Measurements from ENCODE around the gene IQGAP1.

IQGAP1 gene

GRCh38 chr15:90449206-90449735 is 61.2 kb downstream of the IQGAP1 start:
- no peak for DNase-seq

- DNase-seq = no peak
These were observed 63.2 kb downstream of the IQGAP1 start for GRCh38 chr15:90451053-90451850.

GRCh38 chr15:90456236-90456635 is 68.2 kb downstream of the IQGAP1 start:
- DNase-seq = no peak

GRCh38 chr15:90458061-90458460 is 70.0 kb downstream of the IQGAP1 start:
- no peak for DNase-seq

DNA sequence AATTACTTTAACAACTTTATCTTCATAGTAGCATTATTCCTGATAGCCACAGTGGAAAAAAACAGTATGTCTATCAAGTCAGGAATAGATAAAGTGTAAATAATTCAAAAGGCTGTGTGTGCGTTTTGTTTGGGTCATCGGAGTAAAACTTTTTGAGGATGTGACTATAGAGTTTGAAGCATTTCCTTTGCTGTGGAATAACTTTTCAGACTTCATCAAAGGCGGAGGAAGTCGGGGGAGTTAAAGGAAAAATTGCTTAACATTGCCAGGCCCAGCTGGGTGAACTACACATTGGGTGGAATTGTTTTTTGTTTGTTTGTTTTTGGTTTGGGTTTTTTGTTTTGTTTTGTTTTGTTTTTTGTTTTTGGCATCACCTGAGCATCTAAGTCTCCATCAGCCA is 71.3 kb downstream of the IQGAP1 start:
- no peak for DNase-seq

- no peak for DNase-seq
These were observed 72.2 kb downstream of the IQGAP1 start for GRCh38 chr15:90460142-90460824.

- no peak for DNase-seq
These were observed 75.3 kb downstream of the IQGAP1 start for GRCh38 chr15:90463381-90463780.

GRCh38 chr15:90465140-90465929 is 77.3 kb downstream of the IQGAP1 start:
- DNase-seq = no peak

DNA sequence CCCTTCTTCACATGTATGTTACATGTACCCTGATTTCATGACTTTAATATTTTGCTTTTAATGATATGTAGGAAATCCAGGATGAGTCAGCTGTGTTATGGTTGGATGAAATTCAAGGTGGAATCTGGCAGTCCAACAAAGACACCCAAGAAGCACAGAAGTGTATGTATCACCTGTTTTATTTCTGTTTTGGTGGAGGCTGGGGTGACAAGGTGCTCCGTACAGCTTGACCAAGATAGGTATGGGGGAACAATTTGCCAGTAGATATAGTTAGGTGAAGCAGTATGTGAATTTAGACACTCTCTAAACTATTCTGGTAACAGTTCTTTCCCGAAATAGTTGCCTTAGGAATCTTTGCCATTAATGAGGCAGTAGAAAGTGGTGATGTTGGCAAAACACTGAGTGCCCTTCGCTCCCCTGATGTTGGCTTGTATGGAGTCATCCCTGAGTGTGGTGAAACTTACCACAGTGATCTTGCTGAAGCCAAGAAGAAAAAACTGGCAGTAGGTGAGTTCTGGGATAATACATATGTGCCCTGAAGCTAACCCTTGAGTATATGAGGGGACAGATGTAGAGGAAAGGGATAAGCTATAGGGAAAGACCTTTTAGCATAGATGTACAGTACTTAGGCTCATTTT is 78.0 kb downstream of the IQGAP1 start:
- no peak for DNase-seq

DNA sequence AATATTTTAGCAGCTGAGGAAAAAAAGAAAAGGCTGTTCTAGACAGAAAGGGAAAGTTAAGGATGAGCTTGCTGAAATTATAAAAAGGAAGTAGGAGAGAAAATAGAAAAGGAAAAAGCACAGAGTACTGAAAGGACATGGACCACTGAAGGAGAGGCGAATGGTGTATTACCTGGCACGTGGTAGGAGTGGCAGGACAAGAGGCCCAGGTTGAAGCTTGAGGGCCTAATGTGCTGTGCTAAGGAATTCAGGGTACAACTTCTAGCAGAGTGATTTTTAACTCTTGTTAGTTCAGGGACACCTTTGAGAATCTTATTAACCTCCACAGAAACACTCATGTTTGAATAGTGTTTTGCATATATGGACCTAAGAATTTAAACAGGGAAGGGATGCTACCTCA is 81.7 kb downstream of the IQGAP1 start:
- DNase-seq = no peak

DNA sequence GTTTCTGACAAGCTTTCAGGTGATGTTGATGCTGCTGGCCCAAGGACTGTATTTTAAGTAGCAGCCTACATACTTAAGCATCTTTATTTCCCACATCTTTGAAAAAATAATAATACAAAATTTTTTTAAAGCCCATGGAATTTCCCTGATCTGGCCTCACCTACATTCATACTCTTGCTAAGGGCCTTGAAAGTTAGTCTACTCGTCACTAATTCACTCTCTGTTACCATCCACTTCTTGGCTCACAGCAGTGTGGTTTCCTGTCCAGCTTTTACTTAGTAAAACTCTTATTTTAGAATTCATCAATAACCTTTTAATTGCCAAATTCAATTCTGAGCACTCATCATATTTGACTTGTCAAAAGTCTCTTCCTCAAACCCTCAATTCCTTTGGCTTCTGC is 82.4 kb downstream of the IQGAP1 start:
- no peak for DNase-seq

DNA sequence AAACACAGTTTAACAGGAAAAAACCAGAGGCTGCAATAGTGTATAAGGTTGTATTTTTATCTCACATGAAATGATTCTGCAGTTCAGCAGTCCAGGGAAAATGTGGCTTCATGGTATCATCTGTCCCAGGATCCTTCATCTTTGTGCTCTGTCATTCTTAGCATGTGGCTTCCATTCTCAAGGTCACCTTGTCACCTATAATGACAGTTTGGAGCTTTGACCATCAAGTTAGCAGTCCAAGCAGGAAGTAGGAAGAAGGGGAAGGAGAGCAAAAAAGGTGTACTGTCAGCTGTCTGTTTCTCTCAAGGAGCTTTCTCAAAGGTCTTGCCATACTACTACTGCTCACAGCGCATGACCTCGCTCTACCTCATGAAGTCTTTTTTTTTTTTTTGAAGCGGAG is 83.1 kb downstream of the IQGAP1 start:
- DNase-seq = no peak

GRCh38 chr15:90471769-90472168 is 83.7 kb downstream of the IQGAP1 start:
- no peak for DNase-seq

DNA sequence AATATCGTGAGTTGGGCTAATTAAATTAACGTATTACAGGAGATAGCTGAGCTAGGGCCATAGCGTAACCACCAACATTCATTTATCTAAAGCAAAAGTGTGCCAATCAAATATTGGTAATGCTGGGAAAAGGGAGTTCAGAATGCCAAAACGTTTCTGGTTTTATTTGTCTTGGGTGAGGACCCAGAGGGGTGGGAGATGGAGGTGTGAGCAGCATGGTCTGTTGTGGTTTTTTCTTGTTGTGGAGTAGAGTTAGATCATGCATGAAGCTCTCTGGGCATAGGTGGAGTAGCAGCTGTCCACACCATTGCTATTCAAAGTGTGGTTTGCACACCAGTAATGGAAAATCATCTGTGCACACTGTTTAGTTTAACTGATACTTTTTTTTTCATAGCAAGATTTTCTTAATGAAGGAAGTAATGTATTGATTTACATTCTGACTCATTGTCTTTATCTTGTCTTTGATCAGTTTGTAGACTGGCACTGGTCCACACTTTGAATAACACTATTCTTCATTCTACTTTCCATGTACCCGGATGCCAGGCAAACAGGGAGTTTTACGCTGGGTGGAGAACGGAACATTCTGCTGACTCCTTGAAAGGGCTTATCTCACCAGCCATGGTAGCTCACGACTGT is 90.9 kb downstream of the IQGAP1 start:
- DNase-seq = peak; percentile 23

GRCh38 chr15:90479656-90480055 is 91.6 kb downstream of the IQGAP1 start:
- no peak for DNase-seq

DNA sequence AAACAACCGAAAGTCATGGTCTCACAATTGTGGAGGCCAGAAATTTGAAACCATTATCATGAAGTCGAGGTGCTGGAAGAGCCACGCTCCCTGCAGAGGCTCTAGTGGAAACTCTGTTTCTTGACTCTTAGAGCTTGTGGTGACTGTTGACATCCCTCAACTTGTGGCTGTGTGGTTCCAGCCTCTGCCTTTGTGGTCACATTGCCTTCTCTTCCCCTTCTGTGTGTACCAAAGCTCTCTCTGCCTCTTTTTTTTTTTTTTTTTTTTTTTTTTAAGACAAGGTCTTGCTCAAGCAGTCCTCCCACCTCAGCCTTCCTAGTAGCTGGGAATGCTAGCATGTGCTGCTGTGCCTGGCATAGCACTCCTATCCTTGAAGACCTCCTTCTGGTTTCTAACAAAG is 93.0 kb downstream of the IQGAP1 start:
- DNase-seq = peak; percentile 8

- peak; percentile 59 for DNase-seq
These were observed 94.3 kb downstream of the IQGAP1 start for GRCh38 chr15:90482124-90483011.

DNA sequence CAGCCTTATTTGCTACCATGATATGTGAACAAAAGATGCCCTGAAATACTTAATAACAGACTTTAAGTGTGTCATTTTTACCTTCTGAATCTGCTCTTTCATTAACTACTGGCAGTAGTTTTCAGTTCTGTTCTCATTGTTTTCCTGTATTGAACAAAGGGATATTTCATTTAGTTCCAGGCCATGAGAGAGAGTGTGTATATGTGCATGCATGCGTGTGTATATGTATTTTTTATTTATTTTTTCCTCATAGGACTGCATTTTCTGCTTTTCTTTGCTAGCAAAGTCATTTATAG is 94.9 kb downstream of the IQGAP1 start:
- DNase-seq = no peak

DNA sequence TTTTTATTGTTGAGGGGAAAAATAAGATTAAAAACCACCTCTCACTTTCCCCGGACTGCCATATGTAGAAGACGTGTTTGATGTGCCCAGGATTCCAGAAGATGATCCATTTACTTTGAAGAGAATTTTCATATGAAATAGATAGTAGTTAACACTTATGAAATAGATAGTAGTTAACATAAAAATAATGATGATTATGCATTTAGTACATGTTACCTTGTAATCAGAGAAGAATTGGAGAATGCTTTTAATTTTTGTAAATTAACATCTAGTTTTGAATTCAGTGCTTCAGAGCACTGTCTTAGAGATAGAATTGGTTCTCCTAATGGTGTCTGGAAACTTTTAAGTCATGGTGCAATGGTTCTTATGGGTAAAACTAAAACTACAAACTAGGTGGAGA is 95.6 kb downstream of the IQGAP1 start:
- no peak for DNase-seq

GRCh38 chr15:90487186-90487585 is 99.1 kb downstream of the IQGAP1 start:
- DNase-seq = no peak

DNA sequence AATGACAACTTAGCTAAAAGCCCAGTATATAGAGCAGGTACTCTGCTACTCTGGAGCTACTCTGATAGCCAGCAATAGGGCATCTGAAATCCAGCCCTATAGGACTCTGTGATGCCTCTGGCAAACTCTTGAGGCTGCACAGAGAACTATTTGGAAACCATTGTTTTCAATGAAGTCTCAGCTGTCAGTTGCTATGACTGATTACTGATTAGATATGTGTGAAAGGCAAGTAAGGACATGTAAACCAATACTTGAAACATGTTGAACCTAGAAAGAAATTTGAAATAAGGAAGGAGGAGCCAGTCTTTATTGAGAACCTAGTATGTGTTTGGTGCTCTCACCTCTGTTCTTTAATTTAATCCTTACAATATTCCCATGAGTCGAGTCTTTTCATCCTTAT is 101.5 kb downstream of the IQGAP1 start:
- no peak for DNase-seq

- DNase-seq = no peak
These were observed 101.9 kb downstream of the IQGAP1 start for GRCh38 chr15:90489944-90490343.
